HepG2 (cell line): Measurements from ENCODE around the gene ZNF341. TPM values are rescaled to one million over a fixed set of nuclear protein-coding genes. Genes with fewer than 3 reads are reported as not detected.

Source experiments
- ARNT2 ChIP-seq: sonication (generic); formaldehyde crosslinking; IDR thresholded peaks from 2 replicates; pipeline ENCODE4 v1.8.0; 2022; ENCODE audit warnings: mild to moderate bottlenecking, low read depth, missing genetic modification reagents, moderate library complexity
- ATF1 ChIP-seq: IDR thresholded peaks from 2 replicates; pipeline ENCODE4 v1.6.1; 2016; ENCODE audit warnings: mild to moderate bottlenecking, control low read depth
- ATRX ChIP-seq: sonication (generic); formaldehyde crosslinking; IDR thresholded peaks from 2 replicates; pipeline ENCODE4 v1.4.0; 2020; ENCODE audit warnings: missing genetic modification reagents, borderline replicate concordance
- CBX5 ChIP-seq: sonication (generic); formaldehyde crosslinking; IDR thresholded peaks from 2 replicates; pipeline ENCODE4 v1.4.0; 2020; ENCODE audit warnings: missing genetic modification reagents, borderline replicate concordance
- CCAR2 ChIP-seq: fragments of 200-400 bp; formaldehyde crosslinking; optimal IDR thresholded peaks from 2 replicates; pipeline ENCODE3; 2018; ENCODE audit warnings: low read depth, mild to moderate bottlenecking, low read length, moderate library complexity
- CHD2 ChIP-seq: IDR thresholded peaks from 2 replicates; pipeline ENCODE4 v1.6.1; 2011; ENCODE audit warnings: low read depth, low read length, improper control_type of control experiment
- CREM ChIP-seq, 2 experiments: sonication (generic) in 1 of 2; formaldehyde crosslinking in 1 of 2; IDR thresholded peaks; 2 replicates each; pipeline versions ENCODE4 v1.4.0 to v1.6.1; 2016 to 2020; ENCODE audit warnings: antibody characterized with exemption in 1 of 2, mild to moderate bottlenecking in 1 of 2, missing genetic modification reagents in 1 of 2
- FOXA1 ChIP-seq, 2 experiments: fragments of 450-650 bp in 1 of 2; sonication (generic) in 1 of 2; formaldehyde crosslinking in 1 of 2; IDR thresholded peaks; 2 replicates each; pipeline versions ENCODE4 v1.4.0 to v1.6.1; 2016 to 2020; ENCODE audit warnings: missing genetic modification reagents in 1 of 2
- FOXC1 ChIP-seq: sonication (generic); formaldehyde crosslinking; IDR thresholded peaks from 2 replicates; pipeline ENCODE4 v1.8.0; 2022; ENCODE audit warnings: mild to moderate bottlenecking, missing genetic modification reagents, borderline replicate concordance
- HNRNPUL1 ChIP-seq: fragments of 200-400 bp; formaldehyde crosslinking; IDR thresholded peaks from 2 replicates; pipeline ENCODE4 v1.6.1; 2017; ENCODE audit warnings: low read depth, mild to moderate bottlenecking, low read length, moderate library complexity
- KLF6 ChIP-seq: IDR thresholded peaks from 2 replicates; pipeline ENCODE4 v1.8.0; 2016; ENCODE audit warnings: missing biosample characterization, missing genetic modification reagents
- MEIS2 ChIP-seq: sonication (generic); formaldehyde crosslinking; IDR thresholded peaks from 2 replicates; pipeline ENCODE4 v1.9.0; 2021; ENCODE audit warnings: mild to moderate bottlenecking, missing genetic modification reagents
- MYC ChIP-seq: sonication (generic); formaldehyde crosslinking; IDR thresholded peaks from 2 replicates; pipeline ENCODE4 v1.9.0; 2021; ENCODE audit warnings: missing genetic modification reagents, borderline replicate concordance
- NFKB2 ChIP-seq: sonication (generic); formaldehyde crosslinking; IDR thresholded peaks from 2 replicates; pipeline ENCODE4 v1.4.0; 2020; ENCODE audit warnings: missing genetic modification reagents, borderline replicate concordance
- NFKBIZ ChIP-seq: IDR thresholded peaks from 2 replicates; pipeline ENCODE4 v1.6.1; 2018; ENCODE audit warnings: missing genetic modification reagents, missing compliant biosample characterization
- POLR2G ChIP-seq: fragments of 200-400 bp; formaldehyde crosslinking; IDR thresholded peaks from 2 replicates; pipeline ENCODE4 v1.6.1; 2018; ENCODE audit warnings: mild to moderate bottlenecking, low read depth, low read length, moderate library complexity
- RFX1 ChIP-seq: fragments of 450-650 bp; IDR thresholded peaks from 2 replicates; pipeline ENCODE4 v1.6.1; 2017
- RORA ChIP-seq: sonication (generic); formaldehyde crosslinking; IDR thresholded peaks from 2 replicates; pipeline ENCODE4 v1.5.0; 2020; ENCODE audit warnings: mild to moderate bottlenecking, missing genetic modification reagents, moderate library complexity
- SIX1 ChIP-seq: sonication (generic); formaldehyde crosslinking; IDR thresholded peaks from 2 replicates; pipeline ENCODE4 v1.4.0; 2020; ENCODE audit warnings: missing genetic modification reagents, borderline replicate concordance
- SRSF1 ChIP-seq: fragments of 200-400 bp; formaldehyde crosslinking; optimal IDR thresholded peaks from 2 replicates; pipeline ENCODE3; 2017; ENCODE audit warnings: mild to moderate bottlenecking, low read depth, low read length, moderate library complexity
- TAF15 ChIP-seq: fragments of 200-400 bp; formaldehyde crosslinking; IDR thresholded peaks from one replicate; pipeline ENCODE4 v1.6.1; 2018; ENCODE audit warnings: mild to moderate bottlenecking, low read depth, low read length; ENCODE audit not compliant: poor library complexity, severe bottlenecking
- YEATS4 ChIP-seq: sonication (generic); formaldehyde crosslinking; IDR thresholded peaks from 2 replicates; pipeline ENCODE4 v1.4.0; 2020; ENCODE audit warnings: missing genetic modification reagents, borderline replicate concordance
- ZC3H13 ChIP-seq: sonication (generic); formaldehyde crosslinking; IDR thresholded peaks from 2 replicates; pipeline ENCODE4 v1.8.1; 2023; ENCODE audit warnings: mild to moderate bottlenecking, missing genetic modification reagents, moderate library complexity
- ZFY ChIP-seq: sonication (generic); formaldehyde crosslinking; IDR thresholded peaks from 2 replicates; pipeline ENCODE4 v1.4.0; 2020; ENCODE audit warnings: missing genetic modification reagents
- ZNF124 ChIP-seq: sonication (generic); formaldehyde crosslinking; IDR thresholded peaks from 2 replicates; pipeline ENCODE4 v1.4.0; 2020; ENCODE audit warnings: missing genetic modification reagents
- ZNF160 ChIP-seq: sonication (generic); formaldehyde crosslinking; IDR thresholded peaks from 2 replicates; pipeline ENCODE4 v1.8.0; 2022; ENCODE audit warnings: mild to moderate bottlenecking, inconsistent platforms, missing genetic modification reagents
- ZNF367 ChIP-seq: sonication (generic); formaldehyde crosslinking; IDR thresholded peaks from 2 replicates; pipeline ENCODE4 v1.4.0; 2020; ENCODE audit warnings: missing genetic modification reagents, borderline replicate concordance
- ZNF562 ChIP-seq: sonication (generic); formaldehyde crosslinking; IDR thresholded peaks from 2 replicates; pipeline ENCODE4 v1.8.0; 2022; ENCODE audit warnings: missing genetic modification reagents, borderline replicate concordance
- ZNF776 ChIP-seq: sonication (generic); formaldehyde crosslinking; IDR thresholded peaks from 2 replicates; pipeline ENCODE4 v1.4.0; 2020; ENCODE audit warnings: mild to moderate bottlenecking, missing genetic modification reagents
- ZNF780A ChIP-seq: sonication (generic); formaldehyde crosslinking; IDR thresholded peaks from 2 replicates; pipeline ENCODE4 v1.8.0; 2022; ENCODE audit warnings: mild to moderate bottlenecking, missing genetic modification reagents, moderate library complexity
- polyA plus RNA-seq, 8 experiments: library from polyadenylated mRNA; depleted of rRNA in 3 of 8; stranded (reverse) in 7 of 8; unstranded in 1 of 8; fragments of >200 nt; fragmentation: Illumina TruSeq in 4 of 8; extraction: Trizol in 4 of 8; gene quantifications; 2 replicates each; pipeline versions ENCODE4 v1.2.1 to v1.2.3, GENCODE V29; 2011 to 2016; ENCODE audit warnings: low read depth in 4 of 8, missing spikeins in 1 of 8, mixed read lengths in 1 of 8; ENCODE audit not compliant: insufficient read depth in 1 of 8
- total RNA-seq, 5 experiments: library from RNA; depleted of rRNA; stranded (reverse); fragments of >200 nt; fragmentation: Illumina TruSeq; extraction: Trizol; gene quantifications; 2 replicates each; pipeline ENCODE4 v1.2.3, GENCODE V29; 2016; ENCODE audit warnings: low read depth in 1 of 5
- TF ChIP-seq, protein P1 (sequence below): sonication (generic); formaldehyde crosslinking; IDR thresholded peaks from 2 replicates; pipeline ENCODE4 v1.8.0; 2022; ENCODE audit warnings: missing genetic modification reagents, low read depth, mild to moderate bottlenecking, borderline replicate concordance
- TF ChIP-seq, protein P2 (sequence below): IDR thresholded peaks from 2 replicates; pipeline ENCODE4 v1.6.1; 2016; ENCODE audit warnings: control low read depth

ZNF341 gene
- total and polyA plus RNA-seq, 2 of the 13 experiments (the other 11 are each of a cell fraction or from before 2014, with no cell fraction given) = 1.1 to 2.2 TPM

DNA sequence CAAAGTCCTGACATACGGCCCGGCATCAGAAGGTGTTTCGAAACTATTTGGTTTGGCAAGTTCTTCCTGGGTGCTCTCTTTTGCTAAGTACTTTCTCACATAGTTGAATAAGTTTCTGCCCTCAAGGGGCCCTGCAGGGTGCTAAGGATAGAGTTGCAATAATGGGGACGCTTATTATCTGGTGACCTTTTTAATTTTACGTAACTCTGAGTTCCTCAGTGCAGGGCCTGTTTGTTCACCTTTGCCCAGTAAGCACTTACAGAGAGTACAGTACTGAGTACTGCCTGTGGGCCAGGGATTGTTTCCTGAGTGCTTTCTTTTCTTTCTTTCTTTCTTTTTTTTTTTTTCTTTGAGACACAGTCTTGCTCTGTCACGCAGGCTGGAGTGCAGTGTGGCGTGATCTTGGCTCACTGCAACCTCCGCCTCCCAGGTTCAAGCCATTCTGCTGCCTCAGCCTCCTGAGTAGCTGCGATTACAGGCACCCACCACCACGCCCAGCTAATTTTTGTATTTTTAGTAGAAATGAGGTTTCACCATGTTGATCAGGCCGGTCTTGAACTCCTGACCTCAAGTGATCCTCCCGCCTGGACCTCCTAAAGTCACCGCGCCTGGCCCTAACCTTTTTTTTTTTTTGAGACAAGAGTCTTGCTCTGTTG is 7.2 kb upstream of the ZNF341 start (continued):
- TF ChIP-seq CREM (IDR thresholded peaks at IDR 0.05) = peak; percentile 79
- no peak for TF ChIP-seq CREM (CRISPR knock-in tag; IDR thresholded peaks at IDR 0.05)
- TF ChIP-seq ATRX (CRISPR knock-in tag) = no peak
- peak; percentile 60; the same call in 1 of the 2 replicates for TF ChIP-seq KLF6 (CRISPR knock-in tag)
- TF ChIP-seq ZC3H13 (CRISPR knock-in tag) = no peak
- TF ChIP-seq, protein P1, sequence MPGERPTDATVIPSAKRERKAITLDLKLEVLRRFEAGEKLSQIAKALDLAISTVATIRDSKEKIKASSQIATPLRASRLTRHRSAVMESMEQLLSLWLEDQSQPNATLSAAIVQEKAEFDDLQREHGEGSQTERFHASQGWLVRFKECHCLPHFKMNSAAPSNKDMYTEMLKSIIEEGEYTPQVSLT = no peak
- TF ChIP-seq FOXA1 (IDR thresholded peaks at IDR 0.05) = no peak
- TF ChIP-seq FOXA1 (CRISPR knock-in tag; IDR thresholded peaks at IDR 0.05) = peak; percentile 44; the same call in 1 of the 2 replicates
- no peak; the same call in 1 of the 2 replicates for TF ChIP-seq ZFY (CRISPR knock-in tag)
- no peak for TF ChIP-seq HNRNPUL1
- 0 out of 2 replicates have a peak, but pooled peaks have one; percentile 41 for TF ChIP-seq ATF1 (CRISPR knock-in tag)
- TF ChIP-seq ZNF367 (CRISPR knock-in tag) = no peak
- TF ChIP-seq CHD2 = no peak
- TF ChIP-seq ZNF776 (CRISPR knock-in tag) = no peak
- TF ChIP-seq CCAR2 = no peak
- TF ChIP-seq ZNF562 = no peak
- TF ChIP-seq NFKB2 (CRISPR knock-in tag) = no peak
- no peak for TF ChIP-seq RFX1
- no peak; the same call in 1 of the 2 replicates for TF ChIP-seq FOXC1 (CRISPR knock-in tag)
- no peak for TF ChIP-seq CBX5
- no peak for TF ChIP-seq POLR2G
- 0 out of 2 replicates have a peak, but pooled peaks have one; percentile 3 for TF ChIP-seq ARNT2
- TF ChIP-seq MYC = no peak
- peak; percentile 55; the same call in 1 of the 2 replicates for TF ChIP-seq ZNF124 (CRISPR knock-in tag)
- no peak for TF ChIP-seq MEIS2
- TF ChIP-seq YEATS4 (CRISPR knock-in tag) = peak; percentile 52; the same call in 1 of the 2 replicates
- no peak for TF ChIP-seq SRSF1
- TF ChIP-seq NFKBIZ = no peak
- TF ChIP-seq ZNF780A (CRISPR knock-in tag) = no peak
- TF ChIP-seq ZNF160 (CRISPR knock-in tag) = no peak
- no peak for TF ChIP-seq TAF15
- TF ChIP-seq RORA (CRISPR knock-in tag) = no peak
- peak; percentile 82 for TF ChIP-seq SIX1 (CRISPR knock-in tag)
- TF ChIP-seq, protein P2, sequence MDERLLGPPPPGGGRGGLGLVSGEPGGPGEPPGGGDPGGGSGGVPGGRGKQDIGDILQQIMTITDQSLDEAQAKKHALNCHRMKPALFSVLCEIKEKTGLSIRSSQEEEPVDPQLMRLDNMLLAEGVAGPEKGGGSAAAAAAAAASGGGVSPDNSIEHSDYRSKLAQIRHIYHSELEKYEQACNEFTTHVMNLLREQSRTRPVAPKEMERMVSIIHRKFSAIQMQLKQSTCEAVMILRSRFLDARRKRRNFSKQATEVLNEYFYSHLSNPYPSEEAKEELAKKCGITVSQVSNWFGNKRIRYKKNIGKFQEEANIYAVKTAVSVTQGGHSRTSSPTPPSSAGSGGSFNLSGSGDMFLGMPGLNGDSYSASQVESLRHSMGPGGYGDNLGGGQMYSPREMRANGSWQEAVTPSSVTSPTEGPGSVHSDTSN (CRISPR knock-in tag) = no peak
